Activated CD4-positive, alpha-beta T cell treated with anti-CD3 and anti-CD28 coated beads, Interleukin-2, Interleukin-4, amounts not matched to agents 100 ng/mL and 50 ng/mL, durations not matched to agents 16 hours and 8 hours (primary cell): ENCODE results near the gene ATP9B.

Experiments
- DNase-seq: peaks from one replicate; pipeline ENCODE4 v3.0.0-alpha.2; 2020; ENCODE audit warnings: low spot score

ATP9B gene

DNA sequence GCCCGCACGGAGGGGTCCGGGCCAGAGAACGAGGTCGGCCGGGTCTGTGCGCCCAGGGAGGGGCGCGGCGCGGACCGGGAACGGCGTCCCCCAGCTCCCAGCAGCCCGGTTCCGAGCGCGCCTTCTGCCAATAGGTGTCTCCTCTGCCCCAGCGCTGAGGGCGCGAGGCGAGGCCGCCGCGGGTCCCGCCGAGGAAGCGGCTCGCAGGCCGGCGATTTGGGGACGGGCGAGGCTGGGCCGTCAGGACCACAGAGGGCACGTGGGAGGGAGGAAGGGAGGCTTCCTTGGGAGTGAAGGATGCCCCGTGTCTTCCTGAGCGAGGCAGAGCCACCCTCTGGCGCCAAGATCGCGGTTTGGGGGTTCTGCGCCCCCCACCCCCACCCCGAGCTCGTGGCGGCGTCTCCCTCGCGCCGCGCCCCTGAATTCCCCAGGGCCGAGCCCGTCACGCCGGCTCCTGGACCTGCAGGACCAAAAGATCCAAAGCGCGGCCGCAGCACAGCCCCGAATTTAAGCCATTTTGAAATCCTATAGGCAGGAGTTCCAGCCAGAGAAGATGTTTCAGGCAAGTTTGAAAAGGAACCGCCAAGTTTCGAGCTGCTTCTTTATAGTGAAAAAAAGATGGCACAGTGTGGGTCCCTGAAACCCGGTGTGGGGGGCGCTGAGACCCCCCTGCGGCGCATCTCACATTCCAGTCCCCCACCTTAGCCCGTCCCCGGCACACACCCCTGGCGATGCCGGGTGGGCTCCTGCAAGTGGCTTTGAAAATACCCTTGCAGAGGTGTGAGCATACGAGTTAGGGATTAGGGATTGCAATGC lies 327.4 kb downstream of the ATP9B start:
- DNase-seq: peak; percentile 41

DNA sequence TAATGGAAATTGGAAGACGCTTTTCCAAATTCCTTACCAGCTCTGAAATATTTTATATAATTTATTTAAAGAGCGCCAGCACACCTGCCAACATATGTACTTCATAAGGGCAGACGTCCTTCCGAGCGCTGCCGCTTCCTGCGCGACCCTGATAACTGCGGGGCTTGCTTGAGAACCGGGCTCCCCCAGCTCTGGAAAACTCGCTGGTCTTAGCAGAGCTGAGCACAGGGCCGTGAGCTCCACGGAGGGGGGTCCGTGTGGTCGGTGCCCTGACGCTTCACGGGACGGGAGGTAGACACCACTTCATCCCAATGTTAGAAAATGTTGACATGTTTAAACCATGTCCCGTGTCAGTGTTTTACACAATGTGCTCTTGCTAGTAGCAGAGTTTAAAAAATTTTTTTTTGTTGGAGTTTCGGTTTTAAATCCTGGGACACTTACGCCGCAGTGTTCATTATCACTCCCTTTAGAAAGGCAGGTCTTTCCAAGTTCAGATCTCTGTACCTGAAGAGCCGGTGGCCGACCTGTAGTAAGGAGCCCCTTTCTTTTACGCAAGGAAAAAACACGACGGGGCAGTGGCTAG lies 328.1 kb downstream of the ATP9B start:
- no peak for DNase-seq

DNA sequence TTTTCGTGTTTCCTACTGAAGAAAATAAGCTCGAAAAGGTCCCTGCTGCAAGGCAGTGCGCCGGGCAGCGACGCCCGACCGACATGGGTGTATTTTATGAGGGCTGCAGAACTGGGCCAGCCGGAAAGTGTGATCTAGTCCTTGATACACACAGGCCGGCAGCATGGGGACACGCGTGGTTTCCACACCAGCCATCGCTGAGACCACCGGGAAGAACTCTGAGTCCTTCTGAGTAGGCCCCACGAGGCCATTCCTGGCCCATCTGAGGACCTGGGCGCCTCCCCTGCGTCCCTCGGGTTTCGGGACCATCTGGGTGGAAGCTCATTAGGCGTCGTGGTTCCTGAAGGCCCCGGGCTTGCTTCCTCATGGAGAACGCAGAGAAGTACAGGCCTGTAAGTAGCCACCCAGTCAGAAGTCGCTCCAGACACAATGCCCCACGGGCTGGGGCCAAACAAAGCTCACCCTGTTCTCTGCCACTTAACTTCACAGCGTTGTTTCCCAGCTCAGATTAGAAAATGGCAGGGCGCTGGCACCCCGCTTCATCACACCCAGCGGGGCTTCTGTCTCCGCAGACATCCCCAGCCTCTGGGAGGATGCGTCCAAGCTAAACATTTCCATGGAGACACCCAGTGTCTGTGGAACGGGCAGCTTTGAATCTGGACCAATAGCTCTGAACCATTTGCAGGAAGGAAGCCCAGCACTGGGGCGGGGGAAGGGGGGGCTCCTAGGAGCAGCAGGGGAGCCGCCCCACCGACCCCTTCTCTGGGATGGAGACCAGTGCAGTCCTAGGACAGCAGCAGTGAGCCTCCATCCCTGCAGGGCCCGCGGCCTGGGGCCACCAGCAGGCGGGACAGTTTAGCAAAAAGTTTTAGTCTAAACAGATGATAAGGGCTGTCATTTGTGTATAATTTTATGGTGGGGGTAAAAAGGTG lies 328.9 kb downstream of the ATP9B start:
- DNase-seq: no peak

DNA sequence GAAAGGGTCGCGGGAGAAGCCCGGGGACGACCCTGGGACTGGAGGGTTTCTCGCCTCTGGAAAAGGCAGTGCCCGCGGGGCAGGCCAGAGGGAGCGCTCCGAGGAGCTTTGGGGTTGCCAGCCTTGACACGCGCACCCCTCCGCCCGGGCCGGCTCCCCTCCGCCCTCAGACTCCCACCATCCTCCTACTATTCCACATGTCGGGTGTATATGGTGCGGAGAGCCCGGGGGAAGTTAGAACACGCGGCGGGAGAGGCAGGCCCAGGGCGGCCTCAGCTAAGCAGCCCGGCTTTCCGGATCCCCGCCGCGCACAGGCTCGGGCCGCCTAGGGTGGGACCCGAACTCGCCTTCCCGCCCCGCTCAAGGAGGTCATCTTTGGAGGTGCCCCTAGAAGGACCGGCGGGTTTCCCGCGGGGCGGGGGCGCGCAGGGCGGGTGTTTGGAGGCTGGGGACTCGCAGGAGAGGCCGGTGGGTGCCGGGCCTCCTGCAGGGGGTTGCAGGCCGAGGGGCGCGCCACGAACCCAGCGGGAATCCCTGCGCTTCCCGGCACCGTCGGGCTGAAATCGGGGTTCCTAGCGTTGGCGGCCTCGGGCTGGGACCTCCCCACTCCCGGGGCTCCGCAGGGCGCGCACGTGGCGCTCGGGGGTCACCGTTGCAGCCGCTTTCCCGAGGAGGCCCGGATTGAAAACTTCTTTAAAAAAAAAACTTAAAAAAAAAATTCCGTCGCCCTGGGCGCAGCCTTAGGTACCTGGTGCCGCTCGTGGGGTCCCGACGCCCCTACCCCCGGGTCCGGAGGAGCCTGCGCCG lies 330.3 kb downstream of the ATP9B start:
- no peak for DNase-seq

DNA sequence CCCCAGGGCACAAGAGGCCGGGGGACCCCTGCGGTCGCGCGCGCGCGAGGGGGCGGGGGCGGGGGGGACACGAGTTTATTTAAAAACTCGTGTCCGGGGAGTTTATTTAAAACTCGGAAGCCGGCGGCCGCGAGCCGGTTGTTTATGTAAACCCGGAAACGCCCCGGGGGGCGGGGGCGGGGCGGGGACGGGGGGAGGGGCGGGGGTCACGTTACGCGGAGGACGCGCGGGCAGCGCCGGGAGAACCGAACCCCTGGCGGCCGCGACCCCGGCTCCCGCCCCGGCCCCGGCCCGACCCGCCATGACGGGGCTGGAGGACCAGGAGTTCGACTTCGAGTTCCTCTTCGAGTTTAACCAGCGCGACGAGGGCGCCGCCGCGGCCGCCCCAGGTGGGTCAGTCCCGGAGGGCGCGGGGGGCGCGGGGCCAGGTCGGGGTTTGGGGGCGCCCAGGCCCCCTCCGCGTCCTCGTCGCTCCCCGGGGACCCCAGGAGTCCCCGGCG lies 330.9 kb downstream of the ATP9B start:
- DNase-seq: peak; percentile 68

DNA sequence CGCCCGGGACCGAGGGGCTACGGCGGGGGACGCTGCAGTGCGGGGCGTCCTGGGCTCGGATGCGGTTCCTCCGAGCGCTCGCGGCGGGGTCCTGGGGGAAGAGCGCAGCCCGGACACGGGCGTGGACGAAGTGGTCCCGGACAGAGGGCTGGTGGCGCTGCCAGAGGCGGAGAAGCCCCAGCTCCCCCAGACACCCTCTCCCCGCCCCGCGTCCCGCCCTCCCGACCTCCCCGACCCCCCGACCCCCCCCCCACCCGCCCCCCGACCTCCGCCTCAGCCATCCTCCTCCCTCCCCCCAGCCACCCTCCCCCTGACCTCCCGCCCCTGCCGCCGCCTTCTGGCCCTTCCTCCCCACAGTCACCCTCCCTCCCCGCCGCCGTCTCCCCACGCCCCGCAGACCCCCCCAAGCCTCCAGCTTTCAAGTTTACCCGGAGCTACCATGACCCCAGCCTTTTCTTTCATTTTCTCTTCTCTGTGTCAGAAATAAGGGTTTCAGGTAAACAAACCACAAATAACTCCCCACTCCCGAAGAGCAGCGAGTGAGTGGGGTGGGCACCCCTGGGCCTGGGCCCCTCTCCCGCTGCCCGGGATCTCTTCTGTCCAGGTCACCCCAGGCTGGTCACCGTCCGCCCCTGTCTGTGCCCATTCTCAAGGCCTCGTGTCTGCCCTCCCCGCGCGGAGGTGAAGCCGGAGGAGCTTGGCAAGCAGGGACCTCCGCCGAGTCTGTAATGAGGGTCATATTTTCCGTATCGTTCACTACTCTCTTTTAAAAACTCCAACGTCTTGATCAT lies 331.6 kb downstream of the ATP9B start:
- no peak for DNase-seq

DNA sequence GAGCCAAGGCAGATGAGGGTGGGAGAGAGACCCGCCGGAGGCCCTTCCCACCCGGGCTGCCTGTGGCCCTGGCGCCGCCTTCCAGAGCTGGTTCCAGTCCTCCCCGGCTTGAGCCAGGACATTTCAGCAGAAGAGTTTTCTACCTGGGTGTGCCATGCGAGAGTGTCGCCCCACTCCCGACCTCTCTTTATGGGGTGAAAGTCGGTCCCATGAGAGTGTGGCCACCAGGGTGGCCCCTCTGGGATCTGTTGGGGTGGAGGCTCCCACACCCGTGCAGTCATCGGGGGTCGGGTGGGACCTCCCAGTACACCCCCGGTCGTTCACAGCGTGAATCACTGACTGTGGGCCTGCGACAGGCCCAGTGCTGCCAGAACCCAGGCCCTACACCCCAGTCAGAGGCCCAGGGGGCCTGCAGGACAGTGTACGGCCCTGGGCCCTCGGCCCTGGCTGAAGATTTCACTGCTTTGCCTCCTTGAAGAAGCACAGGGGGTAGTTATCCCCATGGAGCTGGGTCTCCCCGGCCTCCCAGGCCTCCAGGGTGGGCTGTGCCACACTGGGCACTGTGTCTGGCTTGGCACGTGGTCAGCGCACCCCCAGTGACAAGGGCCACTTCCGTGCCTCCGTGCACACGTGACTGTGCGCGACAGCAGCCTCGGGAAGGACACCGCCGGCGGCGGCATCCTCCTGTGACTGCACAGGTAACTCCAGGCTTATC lies 332.5 kb downstream of the ATP9B start:
- no peak for DNase-seq

DNA sequence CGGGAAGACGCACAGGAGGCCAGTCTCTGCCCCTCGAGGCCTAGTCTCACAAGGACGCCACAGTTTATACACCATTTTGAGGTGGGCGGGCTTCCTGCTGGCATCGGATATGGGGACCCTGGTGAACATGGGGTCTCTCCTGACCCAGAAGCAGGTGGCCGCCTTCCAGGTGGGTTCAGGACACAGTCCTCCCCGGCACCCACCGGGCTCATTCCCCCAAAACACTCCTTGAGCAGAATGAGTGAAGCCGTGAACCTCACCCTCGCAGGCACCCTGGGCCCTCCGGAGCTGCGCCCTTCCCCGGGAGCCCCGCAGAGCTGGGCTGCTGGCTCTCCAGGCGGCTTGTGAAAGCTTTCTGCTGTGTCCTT lies 333.0 kb downstream of the ATP9B start:
- no peak for DNase-seq

DNA sequence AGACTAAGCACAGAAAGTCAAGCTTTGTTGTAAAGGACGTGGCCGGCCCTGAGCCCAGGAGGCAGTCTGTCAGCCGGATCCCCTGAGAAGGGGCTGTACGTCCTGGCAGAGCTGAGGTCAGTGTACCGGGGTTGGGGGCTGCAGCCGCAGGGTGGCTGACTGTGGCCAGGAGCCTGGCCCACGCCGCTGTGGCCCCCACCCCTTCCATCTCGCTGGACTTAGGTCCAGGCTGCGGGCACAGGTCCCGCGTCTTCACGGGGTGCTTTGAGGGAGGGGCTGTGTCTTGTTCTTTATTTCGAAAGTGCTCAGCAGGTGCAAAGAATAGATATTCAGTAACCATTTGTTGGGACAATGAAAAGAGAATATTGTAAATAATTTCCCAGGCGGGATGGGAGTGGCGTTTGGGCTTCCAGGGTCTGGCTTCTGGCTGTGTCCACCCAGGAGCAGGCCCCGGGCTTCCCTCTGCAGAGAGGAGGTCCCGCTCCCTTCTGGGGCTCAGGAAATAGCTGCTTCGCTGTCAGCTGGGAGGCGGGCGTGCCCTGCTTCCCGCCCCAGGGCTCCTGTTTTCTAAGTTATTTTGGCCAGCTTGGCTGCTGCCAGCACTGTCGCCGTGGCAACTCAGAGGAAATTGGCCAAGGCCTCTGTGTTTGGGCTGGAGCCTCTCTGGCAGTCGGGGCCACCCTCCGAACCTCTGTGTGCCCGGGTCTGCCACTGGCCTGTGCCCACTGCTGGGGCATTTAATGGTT lies 334.0 kb downstream of the ATP9B start:
- no peak for DNase-seq

DNA sequence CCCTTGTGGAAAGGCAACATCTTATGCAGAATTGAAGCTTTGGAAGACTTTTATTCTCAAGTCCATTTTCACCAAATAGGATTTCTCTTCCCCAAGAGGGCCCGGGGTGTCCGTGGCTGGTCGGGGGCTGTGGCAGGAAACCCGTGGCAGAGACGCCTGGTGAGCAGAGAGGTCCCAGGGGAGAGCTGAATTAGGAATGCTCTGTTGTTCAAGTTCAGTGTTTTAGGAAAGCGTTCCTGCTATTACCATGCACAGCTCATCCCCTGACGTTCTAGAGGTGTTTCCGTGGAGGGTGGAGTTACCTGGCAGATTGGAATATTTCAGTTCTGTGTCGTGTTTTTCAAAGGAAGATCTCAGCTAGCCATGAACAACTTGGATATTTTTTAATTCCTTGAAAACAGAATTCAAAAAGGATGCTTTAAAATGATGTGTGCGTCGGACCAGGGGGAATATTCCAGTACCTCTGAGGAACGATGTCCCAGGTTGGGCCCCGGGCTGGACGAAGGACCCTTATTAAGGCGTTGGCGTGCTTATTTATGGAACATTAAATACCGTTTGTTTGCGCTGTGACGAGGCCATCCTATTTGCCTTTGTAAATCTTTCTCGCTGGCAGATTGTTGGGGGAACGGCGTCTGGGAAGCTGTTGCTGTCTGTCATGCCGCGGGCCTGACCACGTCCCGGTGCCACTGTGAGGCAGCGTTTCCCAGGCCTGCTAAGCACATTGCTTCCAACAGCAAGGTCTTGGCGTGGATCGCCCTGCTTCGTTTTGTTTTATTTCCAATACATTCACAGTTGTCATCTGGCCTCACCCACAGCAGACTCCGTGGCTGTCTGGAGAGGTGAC lies 334.8 kb downstream of the ATP9B start:
- DNase-seq: no peak

DNA sequence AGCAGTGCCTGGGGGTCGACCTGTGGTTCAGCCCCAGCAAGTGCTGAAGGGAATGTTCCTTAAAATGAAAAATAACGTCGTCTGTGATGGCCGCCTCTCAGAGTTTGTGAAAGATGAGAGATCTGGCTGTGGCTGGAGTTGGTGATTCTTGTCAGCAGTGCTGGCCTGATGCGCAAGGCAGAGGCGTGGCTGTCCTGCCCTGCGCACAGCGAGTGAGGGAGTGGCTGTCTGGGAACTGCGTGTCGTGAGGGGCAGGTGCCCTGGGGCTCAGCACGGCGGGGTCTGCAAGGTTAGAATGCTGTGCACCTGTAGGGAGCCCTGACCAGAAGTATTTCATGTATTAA lies 335.3 kb downstream of the ATP9B start:
- no peak for DNase-seq

DNA sequence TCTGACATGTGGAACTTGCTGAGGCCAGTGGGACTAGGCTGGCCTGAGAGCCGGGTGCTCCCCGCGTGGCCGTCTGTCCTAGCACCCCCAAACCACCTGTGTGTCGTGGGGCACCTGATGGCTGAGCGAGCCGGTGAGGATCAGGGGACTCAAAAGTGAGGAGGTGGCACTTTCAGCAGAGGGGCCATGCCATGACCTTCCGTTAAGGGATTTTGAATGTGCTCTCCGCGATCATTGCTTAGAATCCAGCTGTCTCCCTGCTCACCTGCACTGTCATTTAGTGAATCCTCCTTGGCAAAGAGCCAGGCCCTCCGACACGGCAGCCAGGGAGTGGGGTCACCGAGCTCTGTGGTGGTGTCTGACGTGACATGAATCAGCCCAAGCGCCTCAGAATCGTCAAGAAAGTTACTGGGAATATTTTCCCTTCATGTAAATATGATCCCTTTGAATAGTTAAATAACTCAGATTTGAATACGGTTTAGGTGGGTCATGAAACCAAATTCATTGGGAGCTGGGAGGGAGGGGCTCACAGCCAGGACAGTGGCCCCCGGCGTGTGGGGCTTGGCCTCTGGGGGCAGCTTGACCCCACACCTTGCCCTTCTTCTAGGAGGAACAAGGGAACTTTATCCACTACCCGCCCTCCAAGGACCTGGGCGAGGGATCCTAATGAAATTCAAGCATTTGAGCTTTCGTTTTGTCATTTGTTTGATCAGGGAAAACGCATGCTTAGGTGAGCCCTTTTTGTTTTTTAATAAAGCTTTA lies 336.0 kb downstream of the ATP9B start:
- DNase-seq: peak; percentile 43

DNA sequence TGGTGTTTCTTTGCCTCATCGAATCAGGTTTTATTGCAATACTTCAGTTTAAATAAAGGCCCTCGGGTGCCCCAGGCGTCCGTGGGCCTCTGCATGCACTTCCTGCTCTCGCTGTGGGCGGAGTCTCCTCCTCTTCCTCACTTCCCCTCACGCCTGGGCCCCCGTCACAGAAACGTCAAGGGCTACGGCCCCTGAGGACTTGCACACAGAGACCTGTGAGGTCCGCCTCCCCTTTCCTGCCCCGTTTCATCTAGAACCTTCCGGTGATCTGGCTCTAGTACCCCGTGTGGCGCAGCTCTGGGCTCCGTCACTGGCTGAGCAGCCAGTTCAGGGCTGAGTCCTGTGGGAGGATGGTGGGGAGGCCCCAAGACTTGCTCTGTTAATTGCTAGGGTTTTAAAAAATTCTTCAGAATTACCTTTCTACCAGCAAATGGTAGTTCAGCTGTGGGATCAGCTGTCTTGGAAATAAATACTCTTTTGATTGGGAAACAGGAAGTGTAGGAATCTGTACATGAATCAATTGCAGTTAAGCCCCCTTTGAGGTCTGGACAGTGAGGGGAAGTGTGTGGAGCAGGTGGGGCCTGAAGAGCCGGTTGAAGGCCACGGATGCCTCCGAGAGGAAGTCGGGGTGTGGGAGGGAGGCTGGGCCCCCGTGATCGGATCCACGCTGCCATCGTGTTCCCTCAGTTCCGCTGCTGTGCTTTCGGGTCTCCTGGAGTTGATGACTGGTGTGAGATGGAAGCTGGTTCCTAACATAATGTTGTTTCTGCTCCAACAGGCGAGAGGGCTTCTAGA lies 336.8 kb downstream of the ATP9B start:
- peak; percentile 88 for DNase-seq

DNA sequence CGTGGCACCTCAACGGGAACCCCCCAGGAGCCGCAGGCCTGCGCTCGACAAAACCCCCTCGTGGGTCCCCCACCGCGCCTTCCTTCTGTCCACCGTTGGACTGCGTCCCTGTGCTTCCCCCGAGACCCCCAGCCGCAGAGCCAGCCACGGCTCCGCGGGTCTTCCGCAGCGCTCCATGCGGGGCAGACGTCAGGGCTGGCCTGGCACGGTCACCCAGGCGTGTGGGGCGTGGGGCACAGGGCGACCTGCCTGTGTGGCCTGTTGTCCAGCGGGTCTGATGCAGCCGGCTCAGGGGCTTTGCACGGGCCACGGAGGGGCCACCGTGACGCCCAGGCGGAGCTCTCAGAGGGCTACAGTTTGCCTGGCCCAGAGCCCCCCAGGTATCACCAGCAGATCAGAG lies 337.5 kb downstream of the ATP9B start:
- no peak for DNase-seq

DNA sequence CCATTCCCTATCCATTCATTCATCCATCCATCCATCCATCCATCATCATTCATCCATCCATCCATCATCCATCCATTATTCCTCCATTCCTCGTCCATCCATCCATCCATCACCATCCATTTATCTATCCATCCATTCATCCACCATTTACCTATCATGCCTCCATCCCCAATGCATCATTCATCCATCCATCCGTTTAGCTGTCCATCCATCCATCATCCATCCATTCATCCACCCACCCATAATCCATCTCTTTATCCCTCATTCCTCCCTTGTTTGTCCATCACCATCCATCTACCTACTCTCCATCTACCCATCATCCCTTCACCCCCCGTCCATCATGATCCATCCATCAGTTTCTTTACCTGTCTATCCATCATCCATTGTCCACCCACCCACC lies 340.1 kb downstream of the ATP9B start:
- DNase-seq: no peak

DNA sequence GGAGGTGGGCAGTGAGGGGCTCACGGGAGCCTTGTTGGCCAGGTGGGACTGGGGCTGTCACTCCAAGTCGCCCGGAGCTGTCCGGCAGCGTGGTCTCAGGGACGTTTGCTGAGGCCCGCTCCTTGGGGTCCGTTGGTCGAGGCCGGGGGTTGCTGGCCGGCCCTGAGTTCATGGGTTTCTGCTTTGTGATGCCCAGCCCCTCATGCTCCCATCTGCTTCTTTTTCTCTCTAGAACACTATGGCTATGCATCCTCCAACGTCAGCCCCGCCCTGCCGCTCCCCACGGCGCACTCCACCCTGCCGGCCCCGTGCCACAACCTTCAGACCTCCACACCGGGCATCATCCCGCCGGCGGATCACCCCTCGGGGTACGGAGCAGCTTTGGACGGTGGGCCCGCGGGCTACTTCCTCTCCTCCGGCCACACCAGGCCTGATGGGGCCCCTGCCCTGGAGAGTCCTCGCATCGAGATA lies 341.0 kb downstream of the ATP9B start:
- DNase-seq: no peak
